HG03565 (cell line): Measurements from ENCODE around the gene SLC35B2.
A peak's percentile ranks its signal among the peaks of the same experiment; 100 is the strongest.

ENCODE experiments used
- ATAC-seq: cut with Tn5 transposase; IDR thresholded peaks from one replicate; pipeline ENCODE4 v1.9.1; 2021; ENCODE audit warnings: mild to moderate bottlenecking, moderate library complexity; ENCODE audit not compliant: unreplicated experiment

The SLC35B2 gene

GRCh38 chr6:44257025-44257752 is at the start of gene SLC35B2:
TSS of gene SLC35B2 (minus strand) at chr6:44257528. CDS start at chr6:44257410, 118 bp downstream.
- ATAC-seq = peak; percentile 26

GRCh38 chr6:44306710-44307109 is 49.4 kb upstream of the SLC35B2 start:
- no peak for ATAC-seq

- ATAC-seq = no peak
Observed at GRCh38 chr6:44305200-44305725, 47.9 kb upstream of the SLC35B2 start.

GRCh38 chr6:44304282-44305199 is 47.2 kb upstream of the SLC35B2 start:
- ATAC-seq = no peak

- ATAC-seq = no peak
Observed at GRCh38 chr6:44303842-44304241, 46.5 kb upstream of the SLC35B2 start.

- no peak for ATAC-seq
Observed at GRCh38 chr6:44302856-44303255, 45.5 kb upstream of the SLC35B2 start.

GRCh38 chr6:44301782-44302564 is 44.6 kb upstream of the SLC35B2 start:
- no peak for ATAC-seq

- ATAC-seq = no peak
Observed at GRCh38 chr6:44301106-44301505, 43.8 kb upstream of the SLC35B2 start.

- ATAC-seq = no peak
Observed at GRCh38 chr6:44300292-44300823, 43.0 kb upstream of the SLC35B2 start.

- ATAC-seq = no peak
Observed at GRCh38 chr6:44298864-44299263, 41.5 kb upstream of the SLC35B2 start.

- no peak for ATAC-seq
Observed at GRCh38 chr6:44298055-44298803, 40.9 kb upstream of the SLC35B2 start.

GRCh38 chr6:44297063-44298038 is 40.0 kb upstream of the SLC35B2 start:
- no peak for ATAC-seq

GRCh38 chr6:44294832-44295791 is 37.8 kb upstream of the SLC35B2 start:
- no peak for ATAC-seq

GRCh38 chr6:44292661-44293365 is 35.5 kb upstream of the SLC35B2 start:
- ATAC-seq = no peak

GRCh38 chr6:44291841-44292240 is 34.5 kb upstream of the SLC35B2 start:
- no peak for ATAC-seq

- ATAC-seq = no peak
Observed at GRCh38 chr6:44289726-44290260, 32.5 kb upstream of the SLC35B2 start.

GRCh38 chr6:44286747-44287146 is 29.4 kb upstream of the SLC35B2 start:
- no peak for ATAC-seq
